ACC112 (cell line): ENCODE measurements around the gene C21orf58.

Source experiments
- H2AFZ ChIP-seq: fragments of 200-600 bp; sonication (generic); one replicate; pipeline ENCODE4 v1.6.0; 2017; ENCODE audit warnings: antibody characterized with exemption, low read length; ENCODE audit not compliant: unreplicated experiment
- H3K27ac ChIP-seq: fragments of 200-600 bp; sonication (generic); 2 replicates; pipeline ENCODE4 v1.5.1; 2014; ENCODE audit warnings: low read depth, mild to moderate bottlenecking, antibody characterized with exemption, low read length, moderate library complexity
- H3K27me3 ChIP-seq: fragments of 200-600 bp; sonication (generic); 2 replicates; pipeline ENCODE4 v1.6.1; 2014; ENCODE audit warnings: mild to moderate bottlenecking, antibody characterized with exemption, low read length, moderate library complexity, mixed read lengths; ENCODE audit not compliant: insufficient read depth
- H3K36me3 ChIP-seq: fragments of 200-600 bp; sonication (generic); 2 replicates; pipeline ENCODE4 v1.6.1; 2016; ENCODE audit warnings: mild to moderate bottlenecking, antibody characterized with exemption, low read length, moderate library complexity, mixed read lengths; ENCODE audit not compliant: insufficient read depth
- H3K4me1 ChIP-seq: fragments of 200-600 bp; sonication (generic); one replicate; pipeline ENCODE4 v1.6.1; 2016; ENCODE audit warnings: low read length, mixed read lengths; ENCODE audit not compliant: insufficient read depth, unreplicated experiment, control insufficient read depth
- H3K4me3 ChIP-seq: fragments of 200-600 bp; sonication (generic); 2 replicates; pipeline ENCODE4 v1.5.1; 2014; ENCODE audit warnings: mild to moderate bottlenecking, low read depth, low read length
- H3K79me2 ChIP-seq: fragments of 200-600 bp; sonication (generic); one replicate; pipeline ENCODE4 v1.6.0; 2016; ENCODE audit warnings: low read length; ENCODE audit not compliant: control insufficient read depth, unreplicated experiment, insufficient read depth

Gene C21orf58

DNA sequence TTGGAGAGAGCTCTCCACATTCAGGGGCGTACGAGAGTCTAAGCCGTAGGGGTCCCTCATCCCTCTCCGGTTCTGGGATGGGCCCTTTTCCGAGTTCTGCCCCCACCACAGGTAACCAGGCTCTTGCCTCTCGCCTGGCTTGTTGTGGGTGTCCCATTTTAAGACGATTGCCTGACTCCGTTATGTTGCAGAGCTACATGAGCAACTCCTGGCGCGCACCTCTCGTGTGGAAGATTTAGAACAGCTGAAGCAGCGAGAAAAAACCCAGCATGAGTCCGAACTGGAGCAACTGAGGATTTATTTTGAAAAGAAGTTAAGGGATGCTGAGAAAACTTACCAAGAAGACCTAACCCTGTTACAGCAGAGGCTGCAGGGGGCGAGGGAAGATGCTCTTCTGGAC lies 29.2 kb upstream of the C21orf58 start:
- Histone ChIP-seq H3K27me3 (no peaks in the 10 kb centered on the region), H3K36me3 (peaks cover 16% of the 10 kb centered on the region), H3K4me3 (no peak overlapping the region), H3K79me2 (no peaks in the 10 kb centered on the region), H3K4me1 (no peaks in the 10 kb centered on the region), H2AFZ (no peak overlapping the region), H3K27ac (no peak overlapping the region)

DNA sequence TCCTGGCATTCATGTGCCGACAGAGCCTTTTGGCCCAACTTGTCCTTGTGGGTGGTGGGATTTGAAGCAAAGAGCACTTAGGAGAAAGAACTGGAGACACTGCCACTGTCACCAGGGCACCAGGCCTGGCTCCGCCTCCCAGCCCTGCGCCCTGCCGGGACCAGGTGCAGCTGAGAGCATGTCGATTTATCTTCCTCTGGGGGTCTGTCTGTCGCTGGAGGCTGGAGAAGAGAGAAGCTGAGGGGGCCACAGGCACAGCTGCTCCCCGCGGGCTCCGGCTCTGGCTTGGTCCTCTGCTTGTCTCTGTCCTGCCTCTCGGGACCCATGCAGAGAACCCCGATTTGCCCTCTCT lies 28.5 kb upstream of the C21orf58 start:
- Histone ChIP-seq H3K27me3 (no peaks in the 10 kb centered on the region), H3K79me2 (no peaks in the 10 kb centered on the region), H3K36me3 (peaks cover 16% of the 10 kb centered on the region), H3K4me1 (no peaks in the 10 kb centered on the region), H3K4me3 (no peak overlapping the region), H2AFZ (no peak overlapping the region), H3K27ac (no peak overlapping the region)

DNA sequence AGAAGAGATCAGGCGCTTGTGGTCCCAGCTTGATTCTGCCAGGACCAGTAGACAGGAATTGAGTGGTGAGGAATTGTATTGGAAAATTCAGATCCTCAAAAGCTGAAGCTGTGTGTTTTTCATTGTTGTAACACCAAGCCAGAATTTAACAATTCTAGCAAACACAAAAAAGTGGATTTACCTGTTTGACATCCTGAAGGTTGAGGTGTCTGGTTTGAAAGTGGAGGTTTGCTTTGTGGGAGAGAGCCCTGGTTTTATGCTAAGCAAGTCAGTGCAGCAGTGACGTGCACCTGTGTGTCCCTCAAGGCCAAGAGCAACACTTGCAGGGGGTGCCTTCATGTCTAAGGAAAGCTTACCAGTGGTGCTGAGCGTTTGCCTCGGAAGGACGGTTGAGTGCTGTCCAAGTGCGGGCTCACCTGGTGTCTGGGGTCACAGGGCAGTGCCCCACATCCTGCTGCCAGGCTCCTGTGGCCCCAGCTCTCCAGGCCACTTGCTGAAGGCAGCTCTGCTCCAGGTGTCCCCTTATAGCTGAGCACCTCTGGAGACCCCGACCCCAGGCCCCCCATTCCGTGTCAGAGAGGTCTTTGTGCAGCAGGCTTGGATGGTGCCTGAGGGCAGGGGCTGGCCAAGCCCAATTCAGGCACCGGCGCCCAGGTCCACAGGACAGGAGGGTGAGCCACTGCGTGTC lies 27.9 kb upstream of the C21orf58 start:
- Histone ChIP-seq H3K4me1 (no peaks in the 10 kb centered on the region), H3K79me2 (no peaks in the 10 kb centered on the region), H3K27me3 (no peaks in the 10 kb centered on the region), H3K36me3 (peaks cover 16% of the 10 kb centered on the region), H2AFZ (no peak overlapping the region), H3K27ac (no peak overlapping the region), H3K4me3 (no peak overlapping the region)

DNA sequence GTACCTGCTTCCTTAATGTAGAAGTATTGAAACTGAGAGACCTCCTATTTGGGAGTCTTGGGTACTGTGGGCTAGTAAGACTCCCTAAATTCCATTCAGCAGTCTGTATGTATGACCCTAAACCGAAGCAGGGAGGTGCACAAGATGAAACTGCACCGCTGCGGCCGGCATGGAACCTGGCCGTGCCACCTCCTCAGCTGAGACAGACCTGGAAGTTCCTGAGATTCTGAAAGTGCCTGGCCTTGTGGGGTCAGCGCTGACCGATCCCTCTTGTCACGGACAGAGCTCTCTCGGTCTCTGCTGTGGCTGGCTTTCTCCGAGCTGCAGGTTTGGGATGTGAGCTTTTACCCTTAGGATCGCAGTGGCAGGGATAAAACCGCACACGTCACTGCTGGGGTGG lies 27.3 kb upstream of the C21orf58 start:
- Histone ChIP-seq H3K4me3 (no peak overlapping the region), H3K79me2 (no peaks in the 10 kb centered on the region), H3K36me3 (peaks cover 16% of the 10 kb centered on the region), H3K27me3 (no peaks in the 10 kb centered on the region), H3K27ac (no peak overlapping the region), H3K4me1 (no peaks in the 10 kb centered on the region), H2AFZ (no peak overlapping the region)

DNA sequence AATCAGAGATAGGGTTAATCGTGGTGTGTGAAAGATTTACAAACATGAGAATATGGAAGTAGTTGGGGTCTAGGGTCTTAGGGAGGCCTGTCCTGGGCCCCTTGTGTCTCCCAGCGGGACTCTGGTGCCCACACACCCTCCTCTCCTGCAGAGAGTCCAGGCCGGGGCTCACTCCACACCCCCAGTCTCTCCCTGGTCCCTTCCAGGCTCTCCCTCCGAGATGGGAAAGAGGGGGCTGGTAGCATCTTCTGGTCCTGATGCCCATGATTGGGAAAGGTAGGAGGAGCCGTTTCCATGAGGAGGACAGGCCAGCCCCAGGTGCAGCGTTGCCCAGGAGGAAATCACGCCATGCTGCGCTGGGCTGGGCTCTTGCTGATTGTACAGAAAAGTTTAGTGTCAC lies 26.9 kb upstream of the C21orf58 start:
- Histone ChIP-seq H3K79me2 (peaks cover 2% of the 10 kb centered on the region), H2AFZ (no peak overlapping the region), H3K36me3 (peaks cover 16% of the 10 kb centered on the region), H3K4me1 (no peaks in the 10 kb centered on the region), H3K27ac (no peak overlapping the region), H3K27me3 (no peaks in the 10 kb centered on the region), H3K4me3 (no peak overlapping the region)

DNA sequence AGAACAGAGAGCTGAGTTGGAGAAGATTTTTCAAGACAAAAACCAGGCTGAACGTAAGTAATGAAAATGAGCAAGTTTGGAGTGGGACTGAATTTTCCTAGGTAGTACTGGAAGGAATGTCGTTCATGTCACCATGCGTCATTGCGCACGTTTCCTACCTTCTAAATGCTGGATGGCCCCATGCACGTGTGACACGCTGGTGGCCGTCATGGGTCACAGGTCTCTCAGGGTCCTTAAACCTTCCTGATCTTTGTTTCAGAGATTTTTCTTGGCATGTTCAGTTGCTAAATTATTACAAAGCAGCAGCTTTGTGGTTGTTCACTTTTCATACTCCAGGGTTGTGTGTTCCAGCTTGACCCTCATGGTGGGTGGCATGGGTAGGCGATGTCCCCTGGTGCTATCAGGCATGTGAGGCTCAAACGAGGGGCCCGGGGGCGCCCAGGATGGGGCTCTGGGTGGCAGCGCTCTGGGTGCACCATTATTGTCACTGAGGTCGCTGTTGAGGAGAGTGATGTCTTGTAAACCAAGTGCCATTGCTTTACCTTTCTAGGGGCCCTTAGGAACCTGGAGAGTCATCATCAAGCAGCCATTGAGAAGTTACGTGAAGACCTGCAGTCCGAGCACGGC lies 25.6 kb upstream of the C21orf58 start:
- Histone ChIP-seq H3K79me2 (peaks cover 13% of the 10 kb centered on the region), H3K36me3 (peaks cover 16% of the 10 kb centered on the region), H3K27me3 (no peaks in the 10 kb centered on the region), H3K27ac (no peak overlapping the region), H2AFZ (no peak overlapping the region), H3K4me3 (no peak overlapping the region), H3K4me1 (no peaks in the 10 kb centered on the region)

DNA sequence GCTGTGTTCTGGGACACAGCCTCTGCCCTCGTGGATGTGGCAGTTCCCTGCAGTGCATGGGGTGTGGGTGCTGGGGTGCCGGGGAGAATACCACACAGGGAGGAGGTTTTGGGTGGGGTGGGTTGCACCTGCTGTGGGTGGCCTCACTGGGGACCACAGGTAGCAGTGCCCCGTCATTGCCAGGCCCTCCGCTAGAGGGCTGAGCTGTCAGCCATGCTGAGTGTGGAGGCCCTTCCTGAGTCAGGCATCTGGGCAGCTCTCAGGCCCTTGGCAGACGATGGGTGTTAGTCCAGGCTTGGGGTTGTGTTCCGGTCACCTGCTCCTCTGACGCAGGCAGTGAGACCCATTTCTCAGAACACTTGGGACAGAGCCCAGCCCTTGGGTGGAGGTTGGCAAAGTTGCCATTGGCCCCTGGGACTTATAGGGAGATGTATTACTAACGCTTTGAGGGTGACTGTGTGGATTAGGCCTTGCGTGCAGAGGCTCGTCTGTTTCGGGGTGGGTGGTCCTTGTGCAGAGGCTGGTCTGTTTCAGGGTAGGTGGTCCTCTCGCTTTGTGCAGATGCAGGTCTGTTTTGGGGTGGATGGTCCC lies 24.2 kb upstream of the C21orf58 start:
- H3K27me3 ChIP-seq: no peaks in the 10 kb centered on the region
- H3K4me3 ChIP-seq: no peak overlapping the region
- H3K4me1 ChIP-seq: no peaks in the 10 kb centered on the region
- H3K27ac ChIP-seq: no peak overlapping the region
- peaks cover 21% of the 10 kb centered on the region for H3K79me2 ChIP-seq
- H3K36me3 ChIP-seq: peaks cover 16% of the 10 kb centered on the region
- no peak overlapping the region for H2AFZ ChIP-seq

DNA sequence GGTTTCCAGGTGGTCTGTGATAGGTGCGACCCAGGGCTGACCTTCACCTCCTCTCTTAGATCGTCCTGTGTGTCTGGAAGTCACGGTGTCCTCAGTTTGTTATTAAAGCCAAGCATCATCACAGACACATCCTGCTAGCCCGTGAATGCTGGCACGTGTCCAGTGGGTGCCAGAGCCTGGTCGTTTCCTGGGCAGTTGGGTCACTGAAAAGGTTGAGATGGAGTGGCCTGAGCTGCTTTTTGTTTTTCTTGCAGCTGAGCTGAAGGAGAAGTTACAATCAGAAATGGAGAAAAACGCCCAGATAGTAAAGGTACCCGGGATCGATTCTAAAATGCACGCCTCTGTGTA lies 23.5 kb upstream of the C21orf58 start:
- H3K79me2 ChIP-seq: peaks cover 21% of the 10 kb centered on the region
- H3K27ac ChIP-seq: no peak overlapping the region
- no peak overlapping the region for H2AFZ ChIP-seq
- peaks cover 16% of the 10 kb centered on the region for H3K36me3 ChIP-seq
- H3K4me1 ChIP-seq: no peaks in the 10 kb centered on the region
- no peak overlapping the region for H3K4me3 ChIP-seq
- H3K27me3 ChIP-seq: no peaks in the 10 kb centered on the region

DNA sequence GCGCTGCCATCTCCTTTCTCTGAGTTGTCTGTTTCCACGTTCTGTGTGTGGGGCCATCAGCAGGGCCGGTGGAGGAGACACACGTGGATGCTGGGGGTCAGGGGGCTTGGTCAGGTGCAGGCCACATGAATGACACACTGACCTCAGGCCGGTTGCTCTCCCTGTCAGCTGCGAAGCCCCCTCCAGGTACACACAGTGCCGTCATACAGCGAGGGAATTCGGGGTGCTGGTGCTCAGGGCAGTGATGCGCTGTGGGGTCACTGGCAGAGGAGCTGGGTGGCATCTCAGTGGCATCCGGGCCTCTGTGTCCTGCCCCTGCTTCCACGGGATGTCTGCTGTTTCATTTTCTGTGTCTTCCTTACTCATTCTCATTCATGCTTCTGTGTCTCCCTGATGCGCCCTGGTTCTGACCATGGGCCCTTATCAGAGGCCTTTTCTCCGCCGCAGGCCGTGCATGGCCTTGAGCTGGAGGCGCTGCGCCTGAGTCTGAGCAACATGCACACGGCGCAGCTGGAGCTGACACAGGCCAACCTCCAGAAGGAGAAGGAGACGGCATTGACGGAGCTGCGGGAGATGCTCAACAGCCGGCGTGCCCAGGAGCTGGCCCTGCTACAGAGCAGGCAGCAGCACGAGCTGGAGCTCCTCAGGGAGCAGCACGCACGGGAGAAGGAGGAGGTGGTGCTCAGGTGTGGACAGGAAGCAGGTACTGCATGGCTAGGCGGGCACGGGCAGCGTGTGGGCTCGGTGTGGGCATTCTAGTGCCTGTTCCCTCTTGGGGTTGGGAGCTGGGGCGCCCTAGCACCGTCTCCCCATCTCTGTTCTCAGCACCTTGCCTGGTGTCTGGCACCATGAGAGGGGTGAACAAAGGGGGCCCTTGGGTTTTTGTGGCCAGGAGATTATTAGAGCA lies 22.9 kb upstream of the C21orf58 start:
- no peaks in the 10 kb centered on the region for H3K27me3 ChIP-seq
- H2AFZ ChIP-seq: no peak overlapping the region
- H3K36me3 ChIP-seq: peaks cover 16% of the 10 kb centered on the region
- no peak overlapping the region for H3K4me3 ChIP-seq
- H3K4me1 ChIP-seq: no peaks in the 10 kb centered on the region
- H3K27ac ChIP-seq: no peak overlapping the region
- H3K79me2 ChIP-seq: peaks cover 21% of the 10 kb centered on the region

DNA sequence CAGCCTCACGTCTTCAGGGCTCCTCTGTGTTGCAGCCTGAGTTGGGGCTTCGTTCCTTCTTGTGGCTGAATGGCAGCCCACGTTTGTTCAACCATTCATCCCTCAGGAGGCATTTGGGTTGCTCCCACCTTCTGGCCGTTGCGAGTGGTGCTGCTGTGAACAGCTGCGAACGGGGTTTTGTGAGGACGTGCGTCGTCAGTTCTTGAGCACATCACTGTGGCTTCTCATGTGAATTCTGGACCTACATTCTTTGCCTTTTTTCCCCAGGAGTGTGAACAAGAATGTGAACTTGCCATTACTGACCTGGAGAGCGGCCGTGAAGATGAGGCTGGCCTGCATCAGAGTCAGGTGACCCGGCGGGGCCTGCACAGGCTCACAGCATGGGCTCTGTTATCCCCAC lies 22.2 kb upstream of the C21orf58 start:
- no peak overlapping the region for H3K4me3 ChIP-seq
- no peak overlapping the region for H3K27ac ChIP-seq
- peaks cover 21% of the 10 kb centered on the region for H3K79me2 ChIP-seq
- peaks cover 13% of the 10 kb centered on the region for H3K36me3 ChIP-seq
- no peaks in the 10 kb centered on the region for H3K4me1 ChIP-seq
- H3K27me3 ChIP-seq: no peaks in the 10 kb centered on the region
- no peak overlapping the region for H2AFZ ChIP-seq
